ENCODE data around the gene STOX2. TPM values are rescaled to one million over a fixed set of nuclear protein-coding genes. Genes with fewer than 3 reads are reported as not detected.

The STOX2 gene
- total and polyA plus RNA-seq, 12 donors = 1.1 to 12.9 (median 5.2) TPM

DNA sequence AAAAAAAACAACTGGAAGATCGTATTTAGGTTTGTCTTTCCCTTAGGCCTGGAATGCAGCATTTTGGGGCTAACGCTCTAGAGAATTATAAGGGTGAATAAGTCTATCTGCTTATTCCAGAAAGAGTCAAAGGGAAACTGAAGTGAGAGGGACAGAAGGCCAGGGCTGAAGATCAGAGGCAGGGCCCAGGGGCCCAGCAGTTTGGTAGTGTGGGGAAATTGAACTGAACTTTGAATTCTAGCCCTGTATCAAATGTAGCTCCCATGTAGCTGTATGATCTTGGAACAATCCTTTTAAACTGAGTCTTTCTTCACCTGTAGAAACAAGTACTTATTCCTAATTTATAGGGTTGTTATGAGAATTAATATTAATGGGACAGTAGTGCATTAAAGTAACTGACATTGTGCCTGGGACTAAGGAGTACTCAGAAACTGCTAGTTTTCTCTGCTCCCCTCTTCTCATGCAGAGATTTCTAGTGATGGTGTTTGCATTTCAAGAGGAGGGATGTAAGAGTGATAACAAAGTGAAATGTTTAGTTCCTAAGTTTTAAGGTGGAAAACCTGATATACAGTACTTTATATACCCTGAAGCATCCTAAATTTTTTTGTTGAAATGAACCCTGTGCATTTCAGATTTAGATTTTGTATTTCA lies 30.4 kb downstream of the STOX2 start:
- no peaks in the 10 kb centered on the region for H3K9me3 ChIP-seq (replicated peaks in 1 of 3)
- intact Hi-C loops (cut with DNase I) = no loop called here
- no peaks in the 10 kb centered on the region for H3K27me3 ChIP-seq
- H3K36me3 ChIP-seq (replicated peaks in 1 of 2) = no peaks in the 10 kb centered on the region
- DNase-seq = no peak
- TF ChIP-seq, protein P1, sequence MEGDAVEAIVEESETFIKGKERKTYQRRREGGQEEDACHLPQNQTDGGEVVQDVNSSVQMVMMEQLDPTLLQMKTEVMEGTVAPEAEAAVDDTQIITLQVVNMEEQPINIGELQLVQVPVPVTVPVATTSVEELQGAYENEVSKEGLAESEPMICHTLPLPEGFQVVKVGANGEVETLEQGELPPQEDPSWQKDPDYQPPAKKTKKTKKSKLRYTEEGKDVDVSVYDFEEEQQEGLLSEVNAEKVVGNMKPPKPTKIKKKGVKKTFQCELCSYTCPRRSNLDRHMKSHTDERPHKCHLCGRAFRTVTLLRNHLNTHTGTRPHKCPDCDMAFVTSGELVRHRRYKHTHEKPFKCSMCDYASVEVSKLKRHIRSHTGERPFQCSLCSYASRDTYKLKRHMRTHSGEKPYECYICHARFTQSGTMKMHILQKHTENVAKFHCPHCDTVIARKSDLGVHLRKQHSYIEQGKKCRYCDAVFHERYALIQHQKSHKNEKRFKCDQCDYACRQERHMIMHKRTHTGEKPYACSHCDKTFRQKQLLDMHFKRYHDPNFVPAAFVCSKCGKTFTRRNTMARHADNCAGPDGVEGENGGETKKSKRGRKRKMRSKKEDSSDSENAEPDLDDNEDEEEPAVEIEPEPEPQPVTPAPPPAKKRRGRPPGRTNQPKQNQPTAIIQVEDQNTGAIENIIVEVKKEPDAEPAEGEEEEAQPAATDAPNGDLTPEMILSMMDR (IDR thresholded peaks at IDR 0.05) = no peak
- TF ChIP-seq POLR2A (IDR thresholded peaks at IDR 0.05) = no peak
- H3K4me3 ChIP-seq = no peak overlapping the region
- no peaks in the 10 kb centered on the region for H3K4me1 ChIP-seq (replicated peaks in 1 of 2)
- WGBS, 4 donors = 90 to 98% (median 93%) methylated on average over 2 of the region's 2 CpGs
- H3K27ac ChIP-seq = no peak overlapping the region

DNA sequence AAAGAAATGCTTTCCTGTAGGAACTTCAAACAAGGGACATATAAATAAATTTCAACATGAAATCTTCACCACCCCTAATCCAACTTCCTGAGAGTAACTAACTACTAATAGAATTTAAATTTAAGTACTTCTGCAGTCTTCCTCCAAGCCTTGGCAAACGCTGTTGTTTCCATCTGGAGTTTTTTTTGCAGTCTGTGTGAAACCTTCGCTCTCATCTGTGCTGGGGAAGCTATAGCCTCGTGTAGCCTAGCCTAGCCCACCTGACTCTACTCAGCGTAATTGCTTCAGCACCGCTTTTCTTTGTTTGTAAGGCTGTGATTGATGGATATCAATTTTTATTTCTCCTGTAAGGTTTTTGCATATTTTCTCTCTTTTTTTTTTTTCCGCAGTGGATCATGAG lies 30.9 kb downstream of the STOX2 start:
- Histone ChIP-seq H3K27me3 (no peaks in the 10 kb centered on the region), H3K36me3 (replicated peaks in 1 of 2) (no peaks in the 10 kb centered on the region), H3K4me3 (no peak overlapping the region), H3K27ac (no peak overlapping the region), H3K4me1 (replicated peaks in 1 of 2) (no peaks in the 10 kb centered on the region), H3K9me3 (replicated peaks in 1 of 3) (no peaks in the 10 kb centered on the region)
- WGBS, 4 donors = 65 to 69% (median 66%) methylated on average over 6 of the region's 6 CpGs
- TF ChIP-seq POLR2A (IDR thresholded peaks at IDR 0.05) = no peak
- TF ChIP-seq, protein P1 (IDR thresholded peaks at IDR 0.05) = no peak
- no peak for DNase-seq
- intact Hi-C loops (cut with DNase I) = no loop called here

DNA sequence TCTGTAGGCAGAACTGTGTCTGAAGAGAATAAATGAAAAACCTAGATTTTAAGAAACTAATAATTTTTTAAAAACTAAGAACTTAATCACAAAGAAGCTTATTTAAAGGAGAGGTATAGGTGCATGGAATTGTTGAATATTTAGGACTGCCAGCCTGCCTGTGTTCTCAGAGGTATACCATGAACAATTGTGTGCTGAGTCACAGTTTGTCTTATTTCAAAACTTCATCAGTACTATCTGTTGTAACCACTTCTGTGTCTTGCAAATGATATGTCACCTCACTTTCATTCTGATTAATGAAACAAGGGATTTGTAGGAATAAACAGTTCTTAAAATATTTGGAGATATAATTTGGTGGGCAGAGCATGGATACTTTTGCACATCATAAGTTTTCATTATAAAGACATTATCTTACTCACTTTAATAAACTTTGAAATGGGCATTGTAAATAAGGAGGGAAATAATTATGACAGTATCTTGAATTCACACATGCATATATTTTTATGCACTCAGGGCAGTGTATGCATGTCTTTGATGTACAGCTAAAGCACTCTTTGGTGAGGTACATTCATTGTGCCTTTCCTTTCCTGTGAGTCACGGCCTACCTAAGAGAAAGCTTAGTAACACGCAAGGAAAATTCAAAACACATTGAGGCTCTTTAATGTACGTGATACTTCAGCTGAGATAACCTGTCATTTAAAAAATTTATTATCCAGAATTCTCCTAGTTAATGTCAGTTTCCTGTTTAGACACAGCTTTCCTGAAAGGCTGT lies 31.7 kb downstream of the STOX2 start:
- H3K36me3 ChIP-seq (replicated peaks in 1 of 2) = no peaks in the 10 kb centered on the region
- H3K27me3 ChIP-seq = no peaks in the 10 kb centered on the region
- no peaks in the 10 kb centered on the region for H3K9me3 ChIP-seq (replicated peaks in 1 of 3)
- intact Hi-C loops (cut with DNase I) = no loop called here
- TF ChIP-seq POLR2A (IDR thresholded peaks at IDR 0.05) = no peak
- TF ChIP-seq, protein P1 (IDR thresholded peaks at IDR 0.05) = no peak
- WGBS, 4 donors = 82 to 87% (median 83%) methylated on average over 3 of the region's 3 CpGs
- H3K27ac ChIP-seq = no peak overlapping the region
- H3K4me3 ChIP-seq = no peak overlapping the region
- H3K4me1 ChIP-seq (replicated peaks in 1 of 2) = no peaks in the 10 kb centered on the region
- DNase-seq = no peak

DNA sequence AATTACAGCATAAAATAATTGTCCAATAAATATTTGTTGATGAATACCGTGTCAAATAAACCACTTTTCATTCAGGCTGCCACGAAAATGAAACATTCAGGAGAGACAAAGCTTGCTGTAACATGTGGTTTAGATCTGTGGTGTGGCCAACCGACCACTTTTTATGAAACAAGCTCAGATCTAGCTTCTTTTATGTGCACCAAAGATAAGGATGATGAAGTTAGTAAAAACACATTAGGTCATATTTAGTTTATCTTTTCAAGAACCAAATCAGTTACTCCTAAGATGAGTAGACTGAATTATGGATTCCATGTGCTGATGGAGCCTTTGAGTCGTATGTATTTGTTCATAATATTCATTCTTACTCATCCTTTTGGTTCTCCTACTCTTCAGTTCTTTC lies 35.8 kb downstream of the STOX2 start:
- no peaks in the 10 kb centered on the region for H3K36me3 ChIP-seq (replicated peaks in 1 of 2)
- H3K4me3 ChIP-seq = no peak overlapping the region
- no peaks in the 10 kb centered on the region for H3K4me1 ChIP-seq (replicated peaks in 1 of 2)
- no peak overlapping the region for H3K27ac ChIP-seq
- DNase-seq = no peak
- intact Hi-C loops (cut with DNase I) = no loop called here
- WGBS, 4 donors = 40 to 49% (median 44%) methylated on average over 4 of the region's 4 CpGs
- TF ChIP-seq POLR2A (IDR thresholded peaks at IDR 0.05) = no peak
- TF ChIP-seq, protein P1 (IDR thresholded peaks at IDR 0.05) = no peak
- H3K9me3 ChIP-seq (replicated peaks in 1 of 3) = no peaks in the 10 kb centered on the region
- no peaks in the 10 kb centered on the region for H3K27me3 ChIP-seq
